HG02870 (cell line): ENCODE measurements around the gene TRAF2.

Experiments used
- ATAC-seq: cut with Tn5 transposase; IDR thresholded peaks from one replicate; pipeline ENCODE4 v1.9.1; 2021; ENCODE audit warnings: mild to moderate bottlenecking, moderate library complexity; ENCODE audit not compliant: unreplicated experiment

TRAF2 gene

DNA sequence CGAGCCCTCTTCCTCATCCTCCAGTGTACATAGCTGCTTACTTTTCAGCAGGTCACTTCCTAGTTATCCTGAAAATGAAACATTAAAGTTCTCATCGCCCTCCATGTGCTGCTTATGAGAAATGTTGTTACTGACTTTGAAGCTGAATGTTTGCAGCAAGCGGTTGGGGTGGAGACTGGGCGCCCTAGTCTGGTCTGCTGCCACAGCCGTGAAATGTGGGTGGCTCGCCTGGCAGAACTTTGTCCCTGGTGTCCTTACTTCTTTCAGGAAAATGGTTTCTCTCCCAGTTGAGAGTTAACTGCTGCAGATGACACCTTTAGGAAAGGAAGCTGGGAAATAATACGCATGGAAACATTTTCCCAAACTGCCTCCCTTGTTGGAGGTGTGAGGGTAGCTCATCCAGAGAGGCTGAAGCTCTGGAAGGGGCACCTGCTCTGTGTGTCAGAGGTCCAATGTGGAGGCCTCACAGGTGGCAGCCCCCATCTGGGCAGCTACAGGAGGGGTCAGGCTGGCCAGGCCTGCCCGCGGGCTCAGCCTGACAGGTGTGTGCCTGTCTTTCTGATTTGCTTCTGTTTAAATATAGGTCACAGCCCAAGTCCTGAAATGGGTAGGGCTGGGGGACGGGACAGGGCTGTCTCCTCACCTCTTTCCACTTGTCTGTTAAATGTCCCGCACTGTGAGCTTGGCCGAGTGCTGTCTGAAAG, 24.0 kb downstream of the TRAF2 start:
- no peak for ATAC-seq

DNA sequence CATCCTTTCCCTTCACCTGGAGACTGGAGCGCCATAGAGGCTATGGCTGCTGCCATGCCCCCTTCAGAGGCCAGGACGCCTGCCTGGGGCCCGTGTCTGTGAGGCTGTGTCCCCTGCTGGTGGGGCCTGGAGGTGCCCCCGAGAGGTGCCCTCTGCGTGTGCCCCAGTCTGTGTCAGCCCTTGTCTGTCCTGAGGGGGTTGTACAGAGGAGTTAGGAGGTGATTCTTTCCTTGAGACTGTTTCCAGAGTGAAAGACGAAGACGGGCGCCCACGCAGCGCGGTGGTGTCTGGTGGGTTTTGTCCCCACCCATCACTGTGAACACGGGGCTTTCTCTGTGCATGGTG, 24.6 kb downstream of the TRAF2 start:
- no peak for ATAC-seq

DNA sequence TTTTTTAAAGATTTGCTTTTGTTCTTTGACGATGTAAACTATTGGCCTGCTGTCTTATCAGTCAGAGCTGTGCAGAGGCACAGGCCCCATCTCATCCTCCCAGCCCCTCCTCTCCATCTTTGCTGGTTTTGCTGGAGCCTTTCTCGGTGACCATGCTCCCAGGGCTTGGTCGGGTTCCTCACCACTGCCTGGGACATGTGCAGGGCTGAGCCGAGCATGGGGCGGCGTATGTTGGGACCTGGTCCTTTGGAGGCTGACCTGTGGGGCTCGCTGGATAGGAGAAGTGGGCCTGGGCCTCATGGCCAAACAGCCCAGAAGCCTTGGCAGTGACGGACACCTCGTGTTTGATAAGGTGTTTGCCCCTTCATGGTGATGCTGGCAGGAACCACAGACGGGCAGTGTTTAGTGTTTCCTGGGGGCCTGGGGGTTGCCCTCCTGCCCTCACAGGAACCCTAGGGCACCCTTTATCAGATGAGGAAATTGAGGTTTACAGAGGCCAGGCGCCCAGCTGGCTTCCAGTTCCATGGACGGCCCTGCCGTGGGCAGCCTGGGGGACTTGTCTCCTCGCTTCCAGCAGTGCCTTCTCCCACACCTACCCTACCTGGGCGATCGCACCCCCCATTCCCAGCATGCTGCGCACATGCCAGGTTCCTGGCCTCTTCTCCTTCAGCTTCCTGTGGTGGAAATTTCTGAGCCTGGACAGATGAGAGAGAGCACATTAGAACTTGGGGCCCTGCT, 27.6 kb downstream of the TRAF2 start:
- ATAC-seq: no peak

GRCh38 chr9:136915632-136916329, 29.5 kb downstream of the TRAF2 start:
- ATAC-seq: no peak

- ATAC-seq: no peak
Observed at GRCh38 chr9:136916330-136917184, 30.2 kb downstream of the TRAF2 start.

DNA sequence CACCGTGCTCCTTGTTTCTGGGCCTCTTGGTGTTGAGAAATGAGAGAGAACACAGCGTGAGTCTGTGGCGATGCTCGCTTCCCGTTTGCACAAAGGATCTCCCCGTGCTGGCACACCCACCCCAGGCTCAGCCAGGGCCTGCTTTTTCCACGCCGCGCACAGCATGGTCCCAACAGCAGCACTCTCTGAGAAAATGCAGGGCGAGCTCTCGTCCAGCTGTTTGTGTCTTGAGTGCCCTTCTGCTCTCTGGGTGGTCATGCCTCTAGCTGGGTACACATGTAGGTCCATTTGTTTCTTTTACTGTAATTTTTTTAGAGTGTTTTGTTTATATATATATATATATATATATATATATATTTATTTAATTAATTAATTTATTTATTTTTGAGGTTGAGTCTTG, 31.6 kb downstream of the TRAF2 start:
- ATAC-seq: no peak

DNA sequence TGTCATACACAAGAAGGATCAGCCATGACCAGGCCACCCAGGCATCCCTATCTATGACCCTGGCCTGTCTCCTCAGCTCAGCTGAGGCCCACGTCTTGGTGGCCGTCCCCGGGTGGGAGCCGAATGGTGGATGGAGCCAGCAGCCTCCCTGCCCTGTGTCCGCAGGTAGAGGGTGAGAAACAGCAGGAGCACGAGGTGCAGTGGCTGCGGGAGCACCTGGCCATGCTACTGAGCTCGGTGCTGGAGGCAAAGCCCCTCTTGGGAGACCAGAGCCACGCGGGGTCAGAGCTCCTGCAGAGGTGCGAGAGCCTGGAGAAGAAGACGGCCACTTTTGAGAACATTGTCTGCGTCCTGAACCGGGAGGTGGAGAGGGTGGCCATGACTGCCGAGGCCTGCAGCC, 33.8 kb downstream of the TRAF2 start:
- no peak for ATAC-seq

- no peak for ATAC-seq
Observed at GRCh38 chr9:136920734-136921231, 34.5 kb downstream of the TRAF2 start.

DNA sequence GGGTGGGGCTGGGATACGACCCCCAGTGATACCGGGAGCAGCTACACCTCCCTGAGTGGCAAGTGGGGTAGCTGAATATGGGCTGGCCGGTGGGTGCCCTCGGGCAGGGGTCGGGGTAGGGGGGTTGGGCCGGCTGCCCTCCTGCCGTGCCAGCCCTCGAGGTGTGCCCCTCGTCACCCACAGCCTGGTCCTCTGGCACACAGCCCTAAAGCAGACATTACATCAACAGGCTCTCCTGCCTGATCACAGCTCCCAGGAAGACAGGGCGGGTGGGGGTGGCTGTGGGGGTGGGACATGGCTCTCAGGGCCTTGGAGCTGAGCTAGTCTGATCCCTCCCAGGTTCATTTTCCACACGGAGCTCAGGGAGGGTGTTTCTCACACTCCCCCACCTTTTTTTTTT, 35.0 kb downstream of the TRAF2 start:
- no peak for ATAC-seq

- ATAC-seq: no peak
Observed at GRCh38 chr9:136921718-136922117, 35.4 kb downstream of the TRAF2 start.

GRCh38 chr9:136922540-136922939, 36.2 kb downstream of the TRAF2 start:
- no peak for ATAC-seq

DNA sequence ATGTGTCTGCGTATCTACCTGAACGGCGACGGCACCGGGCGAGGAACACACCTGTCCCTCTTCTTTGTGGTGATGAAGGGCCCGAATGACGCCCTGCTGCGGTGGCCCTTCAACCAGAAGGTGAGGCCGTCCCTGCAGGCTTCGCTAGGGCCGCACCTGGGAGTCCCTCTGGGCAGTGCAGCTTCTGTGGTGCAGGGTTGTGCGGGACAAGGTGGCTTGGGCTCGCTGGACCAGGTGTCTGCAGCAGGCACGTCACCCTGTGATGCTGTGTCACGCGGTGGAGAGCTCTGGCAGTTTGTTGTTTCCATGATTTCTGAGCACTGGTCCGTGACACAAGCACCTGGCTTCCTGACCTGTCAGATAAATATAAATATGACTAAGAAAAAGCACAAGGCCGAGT, 37.6 kb downstream of the TRAF2 start:
- no peak for ATAC-seq

- no peak for ATAC-seq
Observed at GRCh38 chr9:136925414-136926153, 39.3 kb downstream of the TRAF2 start.

DNA sequence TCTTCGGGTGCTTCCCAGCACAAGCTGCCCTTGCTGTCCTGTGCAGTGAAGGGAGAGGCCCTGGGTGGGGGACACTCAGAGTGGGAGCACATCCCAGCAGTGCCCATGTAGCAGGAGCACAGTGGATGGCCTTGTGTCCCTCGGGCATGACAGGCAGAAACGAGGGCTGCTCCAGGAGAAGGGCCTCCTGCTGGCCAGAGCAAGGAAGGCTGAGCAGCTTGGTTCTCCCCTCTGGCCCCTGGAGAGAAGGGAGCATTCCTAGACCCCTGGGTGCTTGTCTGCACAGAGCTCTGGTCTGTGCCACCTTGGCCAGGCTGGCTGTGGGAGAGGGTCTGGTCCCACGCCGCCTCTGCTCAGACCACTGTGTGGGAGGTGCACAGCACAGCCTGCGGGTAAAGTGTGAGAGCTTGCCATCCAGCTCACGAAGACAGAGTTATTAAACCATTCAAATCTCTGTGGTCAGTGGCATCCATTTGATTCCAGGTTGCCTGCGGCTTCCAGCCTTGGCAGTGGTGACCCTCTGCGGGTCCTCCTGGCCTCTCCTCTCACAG, 39.9 kb downstream of the TRAF2 start:
- ATAC-seq: no peak

DNA sequence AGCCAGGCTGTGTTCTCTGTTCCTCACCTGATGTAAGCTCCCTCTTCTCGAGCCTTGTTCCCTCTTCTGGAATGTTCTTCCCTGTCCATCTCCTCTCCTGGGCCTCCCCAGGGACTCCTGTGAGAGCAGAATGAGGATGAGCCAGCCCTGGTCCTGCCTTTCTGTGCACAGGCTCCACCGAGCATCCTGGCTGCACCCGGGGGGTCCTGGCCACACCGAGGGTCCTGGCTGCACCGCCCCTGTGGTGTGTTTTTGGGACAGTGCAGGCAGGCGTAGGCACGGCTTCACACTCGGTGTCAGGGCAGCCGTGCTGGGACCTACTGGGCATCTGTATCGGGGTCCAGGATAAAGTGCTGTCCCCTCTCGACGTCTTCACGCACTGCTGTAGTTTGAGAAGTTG, 40.4 kb downstream of the TRAF2 start:
- ATAC-seq: no peak

- no peak for ATAC-seq
Observed at GRCh38 chr9:136927343-136928271, 41.3 kb downstream of the TRAF2 start.

DNA sequence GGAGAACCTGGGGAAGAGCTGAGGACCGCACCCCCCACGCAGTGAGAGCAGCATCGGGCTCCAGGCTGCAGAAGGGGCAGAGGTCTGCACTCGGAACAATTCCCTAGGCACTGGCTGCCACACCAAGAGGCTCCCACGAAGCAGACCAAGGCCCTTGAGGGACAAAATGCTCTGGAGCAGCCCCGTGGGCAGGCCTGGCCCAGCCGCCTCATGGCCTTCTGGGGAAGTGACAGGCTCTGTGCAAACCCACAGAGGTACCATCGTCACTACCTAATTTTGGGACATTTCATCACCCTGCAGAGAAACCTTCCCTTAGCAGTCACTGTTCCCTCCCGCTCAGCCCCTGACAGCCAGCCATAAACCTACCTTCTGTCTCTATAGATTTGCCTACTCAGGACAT, 42.3 kb downstream of the TRAF2 start:
- no peak for ATAC-seq

DNA sequence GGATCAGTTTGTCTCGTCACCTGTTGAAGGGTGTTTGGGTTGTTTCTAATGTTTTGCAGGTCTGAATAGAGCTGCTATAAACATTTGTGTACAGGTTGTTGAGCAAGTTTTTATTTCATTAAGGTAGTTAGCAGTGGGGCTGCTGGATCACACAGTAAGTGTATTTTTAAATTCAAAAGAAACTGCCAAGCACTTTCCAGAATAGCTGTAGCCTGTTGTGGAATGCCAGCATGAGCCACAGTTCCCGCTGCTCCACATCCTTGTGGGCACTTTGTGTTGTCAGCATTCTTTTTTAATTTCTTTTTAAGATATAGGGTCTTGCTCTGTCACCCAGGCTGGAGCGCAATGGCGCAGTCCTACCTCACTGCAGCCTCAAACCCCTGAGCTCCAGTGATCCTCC, 43.7 kb downstream of the TRAF2 start:
- no peak for ATAC-seq

DNA sequence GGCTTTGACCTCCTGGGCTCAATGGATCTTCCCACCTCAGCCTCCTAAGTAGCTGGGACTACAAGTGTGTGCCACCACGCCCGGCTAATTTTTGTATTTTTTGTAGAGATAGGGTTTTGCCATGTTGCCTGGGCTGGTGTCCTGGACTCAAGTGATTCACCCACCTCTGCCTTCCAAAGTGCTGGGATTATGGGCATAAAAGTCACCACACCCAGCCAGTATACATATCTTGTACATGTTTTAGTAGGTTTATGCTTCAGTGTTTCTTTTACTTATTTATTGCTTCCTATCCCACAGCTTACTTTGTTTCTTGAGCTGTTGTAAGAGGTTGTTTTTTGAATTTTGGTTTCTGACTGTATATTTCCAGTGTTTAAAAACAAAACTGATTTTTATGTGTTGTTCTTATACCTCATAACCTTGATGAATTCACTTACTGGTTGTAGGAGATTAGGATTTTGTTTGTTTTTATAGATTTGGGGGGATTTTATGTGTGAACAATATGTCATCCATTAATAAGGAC, 45.4 kb downstream of the TRAF2 start:
- no peak for ATAC-seq
